Naive B cell (primary cell): ENCODE data around the gene MPRIP. TPM values are rescaled to one million over a fixed set of nuclear protein-coding genes. Genes with fewer than 3 reads are reported as not detected.

Source experiments
- ATAC-seq, 2 donors: fragments of 150-1000 bp; cut with Tn5 transposase; 2 replicates each; pipeline ENCODE4 v1.10.0; 2021; ENCODE audit warnings: low read depth in 2 of 2, mild to moderate bottlenecking in 2 of 2, moderate library complexity in 2 of 2
- DNase-seq: peaks from one replicate; pipeline ENCODE4 v3.0.0; 2022
- H3K27ac Mint-ChIP-seq, 6 donors: one replicate each; pipeline ENCODE4 v1.8.0; 2020 to 2022; ENCODE audit warnings: mild to moderate bottlenecking in 6 of 6, mixed read lengths in 6 of 6, moderate library complexity in 5 of 6, inconsistent platforms in 2 of 6
- H3K27me3 Mint-ChIP-seq, 3 donors: one replicate each; pipeline ENCODE4 v1.8.0; 2021 to 2022; ENCODE audit warnings: mixed read lengths in 3 of 3, mild to moderate bottlenecking in 1 of 3
- H3K36me3 Mint-ChIP-seq, 2 donors: one replicate each; pipeline ENCODE4 v1.8.0; 2020 to 2022; ENCODE audit warnings: mixed read lengths in 2 of 2, inconsistent platforms in 1 of 2, mild to moderate bottlenecking in 1 of 2
- H3K4me1 Mint-ChIP-seq, 3 donors: one replicate each; pipeline ENCODE4 v1.8.0; 2020 to 2022; ENCODE audit warnings: mixed read lengths in 3 of 3, inconsistent platforms in 1 of 3, mild to moderate bottlenecking in 1 of 3, moderate library complexity in 1 of 3
- H3K4me3 Mint-ChIP-seq, 8 donors: one replicate each; pipeline ENCODE4 v1.8.0; 2020 to 2022; ENCODE audit warnings: mild to moderate bottlenecking in 8 of 8, mixed read lengths in 8 of 8, moderate library complexity in 8 of 8, inconsistent platforms in 2 of 8
- H3K9me3 Mint-ChIP-seq, 7 donors: one replicate each; pipeline ENCODE4 v1.8.0; 2020 to 2022; ENCODE audit warnings: mixed read lengths in 7 of 7, mild to moderate bottlenecking in 5 of 7, inconsistent platforms in 2 of 7, moderate library complexity in 1 of 7
- polyA plus RNA-seq, 6 donors: library from polyadenylated mRNA; unstranded; fragments of 300-500 nt; fragmentation: Illumina TruSeq; gene quantifications; one replicate each; pipeline ENCODE4 v1.2.3, GENCODE V29; 2021; ENCODE audit warnings: low read depth in 6 of 6

The MPRIP gene
- polyA plus RNA-seq, 6 donors from 2014 or later = 1.9 to 26.0 (median 12.6) TPM

DNA sequence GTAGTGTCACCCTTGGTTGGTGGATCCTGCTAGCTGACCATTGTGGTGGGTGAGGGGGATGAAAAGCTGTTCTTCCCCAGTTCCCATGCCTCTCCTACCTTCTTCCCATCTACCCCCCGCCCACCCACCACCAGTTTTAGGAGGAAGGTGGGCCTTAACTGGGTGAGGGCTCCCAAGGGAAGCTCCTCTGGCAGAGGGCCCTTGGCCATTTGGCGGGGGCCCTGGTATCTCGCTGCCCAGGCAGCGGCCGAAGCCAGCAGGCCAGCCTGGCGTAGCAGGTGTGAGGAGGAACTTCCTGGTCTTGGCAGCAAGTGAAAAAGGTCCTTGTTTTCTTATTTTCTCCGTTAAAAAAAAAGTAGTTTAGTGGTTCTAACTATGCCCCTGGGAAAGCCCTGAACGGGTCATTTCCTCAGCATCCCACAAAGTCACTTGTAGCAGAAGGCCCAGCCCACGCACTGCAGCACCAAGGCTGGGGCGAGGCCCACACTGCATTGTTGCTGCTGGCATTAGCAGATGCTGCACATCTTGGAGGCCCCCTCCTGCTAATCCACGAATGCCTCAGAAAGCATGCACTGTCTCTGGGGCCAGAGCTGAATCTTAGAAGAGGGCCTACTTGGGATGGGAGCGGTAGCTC, 72.5 kb downstream of the MPRIP start:
- Mint-ChIP-seq H3K27me3 (no peaks in the 10 kb centered on the region), H3K4me1 (peaks cover 80 to 97% (median 96%) of the 10 kb centered on the region in 3 donors), H3K9me3 (no peaks in the 10 kb centered on the region), H3K4me3 (peak overlapping the region in 6 of 8 donors; percentile 17 to 68 (median 46)), H3K27ac (peak overlapping the region in 5 of 6 donors; percentile 12 to 83 (median 78)), H3K36me3 (no peaks in the 10 kb centered on the region)
- ATAC-seq = peak in 1 of 2 donors; percentile 29
- DNase-seq = no peak

DNA sequence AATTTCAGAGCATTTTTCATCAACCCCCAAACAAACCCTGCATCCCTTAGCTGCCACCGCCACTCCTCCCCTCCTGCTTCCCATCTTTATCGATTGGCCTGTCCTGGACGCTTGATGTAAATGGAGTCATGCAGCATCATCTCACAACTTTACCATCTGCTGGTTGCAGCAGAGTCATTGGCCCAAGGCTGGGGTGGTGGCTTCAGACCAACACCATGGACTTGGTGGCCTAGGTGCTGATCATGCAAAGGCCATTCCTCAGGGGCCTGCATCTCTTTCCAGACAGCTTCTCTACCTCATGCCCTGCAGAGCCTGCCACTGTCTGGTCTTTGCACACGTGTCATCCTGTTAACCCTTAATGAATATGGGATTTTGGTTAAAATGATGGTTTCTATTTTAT, 73.4 kb downstream of the MPRIP start:
- no peak for ATAC-seq
- Mint-ChIP-seq H3K27me3 (no peaks in the 10 kb centered on the region), H3K4me1 (peaks cover 75 to 97% (median 96%) of the 10 kb centered on the region in 3 donors), H3K27ac (peak overlapping the region in 3 of 6 donors; percentile 68 to 79 (median 76)), H3K36me3 (no peaks in the 10 kb centered on the region), H3K4me3 (peak overlapping the region in 3 of 8 donors; percentile 14 to 47 (median 32)), H3K9me3 (no peaks in the 10 kb centered on the region)
- DNase-seq = no peak

DNA sequence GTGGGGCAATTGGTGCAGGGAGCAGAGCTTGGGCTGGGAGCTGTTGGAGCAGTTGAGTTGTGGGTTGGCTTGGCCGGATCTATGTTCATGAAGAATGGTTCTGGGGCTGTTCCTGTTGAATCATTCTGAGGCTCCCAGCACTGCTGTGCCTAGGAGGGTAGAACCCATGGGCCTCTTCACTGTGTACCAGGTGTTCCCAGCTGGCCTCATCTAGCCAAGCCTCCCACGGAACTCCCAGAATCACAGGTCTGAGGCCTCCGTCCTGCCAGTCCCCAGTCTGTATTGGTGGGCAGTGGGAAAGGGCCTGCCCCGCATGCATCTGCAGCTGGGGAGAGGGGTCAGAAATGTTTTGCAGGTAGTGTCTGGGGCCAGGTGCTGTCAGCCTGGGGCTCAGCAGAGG, 74.1 kb downstream of the MPRIP start:
- no peak overlapping the region for H3K4me3 Mint-ChIP-seq
- H3K27me3 Mint-ChIP-seq = no peaks in the 10 kb centered on the region
- peak overlapping the region in 2 of 6 donors; percentile 76 to 86 for H3K27ac Mint-ChIP-seq
- H3K4me1 Mint-ChIP-seq = peaks cover 73 to 97% (median 90%) of the 10 kb centered on the region in 3 donors
- no peaks in the 10 kb centered on the region for H3K9me3 Mint-ChIP-seq
- ATAC-seq (no peak), DNase-seq (no peak)
- H3K36me3 Mint-ChIP-seq = no peaks in the 10 kb centered on the region

DNA sequence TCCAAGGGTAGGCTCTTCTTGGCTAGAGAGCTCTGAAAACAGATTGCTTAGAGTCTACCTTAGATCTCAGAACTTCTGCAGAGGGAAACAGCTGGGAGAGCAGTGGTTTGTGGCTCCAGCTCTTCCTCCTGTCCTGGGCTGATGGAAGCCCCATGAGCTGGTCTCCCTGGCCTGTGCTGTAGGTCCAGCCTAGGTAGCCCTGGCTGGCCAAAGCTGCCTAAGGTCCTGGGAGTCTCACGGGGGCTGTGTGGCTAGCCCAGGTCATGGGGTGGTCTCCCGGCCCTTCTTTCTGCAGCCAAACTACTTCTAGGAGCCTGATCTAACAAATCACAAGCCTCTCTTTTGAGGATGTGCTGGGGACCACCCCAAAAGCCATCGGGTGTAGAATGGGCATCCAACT, 75.7 kb downstream of the MPRIP start:
- no peak overlapping the region for H3K4me3 Mint-ChIP-seq
- no peaks in the 10 kb centered on the region for H3K9me3 Mint-ChIP-seq
- H3K27ac Mint-ChIP-seq = peak overlapping the region in 3 of 6 donors; percentile 29 to 76 (median 71)
- ATAC-seq (no peak), DNase-seq (no peak)
- no peaks in the 10 kb centered on the region for H3K27me3 Mint-ChIP-seq
- H3K36me3 Mint-ChIP-seq = no peaks in the 10 kb centered on the region
- H3K4me1 Mint-ChIP-seq = peaks cover 73 to 97% (median 94%) of the 10 kb centered on the region in 3 donors

DNA sequence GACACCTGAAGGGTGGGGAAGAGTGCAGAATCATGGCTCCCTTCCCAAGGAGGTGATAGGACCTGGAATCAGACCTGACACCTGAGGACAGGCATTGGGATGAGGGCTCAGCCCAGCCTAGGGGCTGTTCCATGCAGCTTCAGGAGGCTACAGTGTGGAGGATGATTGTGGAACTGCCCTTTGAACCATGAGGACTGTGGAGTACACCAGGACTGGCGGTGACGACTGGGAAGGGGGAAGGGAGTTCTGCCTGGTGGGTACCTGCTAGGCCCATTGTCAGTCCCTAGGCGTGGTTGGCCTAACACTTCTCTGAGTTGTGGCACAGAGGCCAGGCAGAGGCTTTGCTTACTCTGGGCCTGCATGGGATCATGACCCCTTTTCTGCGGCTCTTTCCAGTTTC, 76.1 kb downstream of the MPRIP start:
- H3K4me1 Mint-ChIP-seq = peaks cover 72 to 95% (median 92%) of the 10 kb centered on the region in 3 donors

DNA sequence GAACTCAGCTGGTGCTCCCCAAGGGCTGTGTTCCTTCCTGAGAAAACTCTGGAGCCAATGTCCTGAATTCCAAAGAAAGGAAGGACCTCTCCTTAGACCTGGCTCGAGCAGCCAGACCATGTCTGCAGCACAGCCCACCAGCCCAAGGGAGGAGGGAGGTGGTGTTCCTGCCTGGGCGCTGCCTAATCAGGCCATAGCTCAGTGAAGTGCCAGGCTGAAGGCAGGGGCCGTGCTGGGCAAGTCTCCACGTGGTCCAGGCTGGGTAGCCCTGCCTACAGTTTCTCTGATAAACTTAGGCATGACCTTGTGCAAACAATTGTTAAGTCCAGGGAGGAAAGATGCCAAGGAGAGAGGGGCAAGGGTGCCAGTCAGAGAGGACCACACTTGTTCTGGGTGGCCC, 76.8 kb downstream of the MPRIP start:
- H3K27me3 Mint-ChIP-seq = no peaks in the 10 kb centered on the region

More for the DNA sequence above, 76.1 kb downstream of the MPRIP start:
- H3K27me3 Mint-ChIP-seq = no peaks in the 10 kb centered on the region
- ATAC-seq = no peak
- no peaks in the 10 kb centered on the region for H3K36me3 Mint-ChIP-seq
- H3K9me3 Mint-ChIP-seq = no peaks in the 10 kb centered on the region
- peak overlapping the region in 4 of 6 donors; percentile 71 to 76 (median 74) for H3K27ac Mint-ChIP-seq
- H3K4me3 Mint-ChIP-seq = peak overlapping the region in 1 of 8 donors; percentile 54
- no peak for DNase-seq

DNA sequence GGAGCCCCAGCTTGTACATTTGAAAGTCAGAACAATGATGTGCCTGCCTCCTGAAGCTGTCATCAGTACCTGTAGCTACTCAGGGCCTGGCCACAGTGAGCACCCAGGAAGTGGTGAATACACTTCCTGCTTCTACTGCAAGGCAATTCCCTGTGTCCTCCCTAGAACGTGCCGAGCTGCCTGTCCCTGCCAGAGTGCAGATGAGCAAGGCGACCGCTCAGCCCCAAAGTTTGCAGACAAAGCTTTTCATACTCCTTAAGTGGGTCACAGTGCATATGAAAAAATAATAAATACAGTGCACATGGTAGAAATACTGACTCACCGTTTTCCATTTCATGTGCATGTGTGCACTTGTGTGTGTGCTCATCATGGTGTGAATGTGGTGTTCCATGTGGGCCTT, 77.3 kb downstream of the MPRIP start:
- H3K9me3 Mint-ChIP-seq = no peaks in the 10 kb centered on the region
- ATAC-seq (peak in 1 of 2 donors; percentile 68), DNase-seq (no peak)
- H3K36me3 Mint-ChIP-seq = no peaks in the 10 kb centered on the region
- H3K27me3 Mint-ChIP-seq = no peaks in the 10 kb centered on the region
- H3K27ac Mint-ChIP-seq = peak overlapping the region in 5 of 6 donors; percentile 22 to 79 (median 56)
- H3K4me1 Mint-ChIP-seq = peaks cover 72 to 95% (median 90%) of the 10 kb centered on the region in 3 donors
- H3K4me3 Mint-ChIP-seq = peak overlapping the region in 4 of 8 donors; percentile 6 to 73 (median 26)

More for the DNA sequence above, 76.8 kb downstream of the MPRIP start:
- Mint-ChIP-seq H3K27ac (peak overlapping the region in 4 of 6 donors; percentile 3 to 69 (median 39)), H3K4me3 (peak overlapping the region in 3 of 8 donors; percentile 5 to 73 (median 6)), H3K9me3 (no peaks in the 10 kb centered on the region), H3K4me1 (peaks cover 72 to 95% (median 90%) of the 10 kb centered on the region in 3 donors), H3K36me3 (no peaks in the 10 kb centered on the region)
- no peak for ATAC-seq
- no peak for DNase-seq

DNA sequence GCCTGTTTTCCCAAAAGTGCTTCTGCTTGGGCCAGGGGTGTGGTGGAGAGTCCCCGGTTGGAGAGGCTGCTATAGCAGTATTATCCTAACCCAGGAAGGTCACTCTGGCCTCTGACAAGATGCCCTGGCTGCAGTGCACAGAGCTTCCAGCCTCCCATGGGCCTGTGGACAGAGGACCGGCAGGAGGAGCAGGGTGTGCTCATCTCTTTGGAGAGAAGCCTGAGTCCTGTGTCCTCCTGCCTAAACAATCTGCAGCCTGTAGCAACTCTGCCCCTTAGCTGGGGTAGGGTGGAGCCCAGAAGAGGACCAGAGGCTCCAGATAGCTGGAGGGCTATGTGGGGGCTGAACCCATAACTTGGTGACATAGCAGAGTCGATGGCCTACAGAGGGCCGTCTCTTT, 78.0 kb downstream of the MPRIP start:
- peak overlapping the region in 2 of 6 donors; percentile 56 to 68 for H3K27ac Mint-ChIP-seq
- no peaks in the 10 kb centered on the region for H3K27me3 Mint-ChIP-seq
- DNase-seq (no peak), ATAC-seq (no peak)
- H3K4me3 Mint-ChIP-seq = peak overlapping the region in 2 of 8 donors; percentile 25 to 61
- no peaks in the 10 kb centered on the region for H3K36me3 Mint-ChIP-seq
- no peaks in the 10 kb centered on the region for H3K9me3 Mint-ChIP-seq
- peaks cover 72 to 95% (median 90%) of the 10 kb centered on the region in 3 donors for H3K4me1 Mint-ChIP-seq

DNA sequence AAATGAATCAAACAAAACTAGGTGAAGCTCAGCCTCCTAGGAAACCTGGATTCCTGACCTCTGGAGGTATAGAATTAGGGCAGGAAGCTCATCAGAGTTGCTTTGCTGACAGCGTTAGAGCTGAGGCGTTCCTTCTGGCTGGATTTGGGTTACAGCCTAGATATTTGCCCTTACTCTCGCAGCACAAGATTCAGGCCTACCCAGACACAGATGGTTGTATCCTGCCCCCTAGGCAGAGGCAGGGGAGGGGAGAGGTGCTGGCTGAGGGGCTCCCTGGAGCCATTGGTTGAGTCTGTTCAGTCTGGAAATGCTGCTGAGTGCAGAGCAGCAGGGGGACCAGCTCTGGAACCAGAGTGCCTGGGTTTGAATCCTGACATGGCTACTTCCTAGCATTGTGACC, 78.4 kb downstream of the MPRIP start:
- DNase-seq (no peak), ATAC-seq (no peak)
- no peaks in the 10 kb centered on the region for H3K27me3 Mint-ChIP-seq
- no peaks in the 10 kb centered on the region for H3K9me3 Mint-ChIP-seq
- H3K36me3 Mint-ChIP-seq = no peaks in the 10 kb centered on the region
- peak overlapping the region in 2 of 6 donors; percentile 56 for H3K27ac Mint-ChIP-seq
- H3K4me1 Mint-ChIP-seq = peaks cover 72 to 95% (median 90%) of the 10 kb centered on the region in 3 donors
- H3K4me3 Mint-ChIP-seq = no peak overlapping the region

DNA sequence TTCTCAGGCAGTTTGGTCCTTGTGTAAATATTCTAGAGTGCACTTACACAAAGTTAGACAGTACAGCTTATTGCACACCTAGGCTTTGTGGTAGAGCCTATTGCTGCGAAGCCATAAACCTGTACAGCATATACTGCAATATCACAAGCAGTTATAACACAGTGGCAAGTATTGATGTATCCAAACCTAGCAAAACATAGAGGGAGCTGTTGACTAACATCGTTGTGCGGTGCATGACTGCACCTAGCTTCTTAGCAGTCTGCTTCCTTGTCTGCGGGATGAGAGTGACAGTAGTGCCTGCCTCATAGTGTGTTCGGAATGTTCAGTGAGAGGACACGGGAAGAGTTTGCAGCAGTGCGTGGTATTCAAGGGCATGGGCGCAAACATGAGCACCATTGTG, 78.9 kb downstream of the MPRIP start:
- no peaks in the 10 kb centered on the region for H3K36me3 Mint-ChIP-seq
- peak overlapping the region in 2 of 6 donors; percentile 42 to 44 for H3K27ac Mint-ChIP-seq
- no peaks in the 10 kb centered on the region for H3K9me3 Mint-ChIP-seq
- ATAC-seq (no peak), DNase-seq (no peak)
- H3K27me3 Mint-ChIP-seq = no peaks in the 10 kb centered on the region
- no peak overlapping the region for H3K4me3 Mint-ChIP-seq
- H3K4me1 Mint-ChIP-seq = peaks cover 72 to 95% (median 90%) of the 10 kb centered on the region in 3 donors

DNA sequence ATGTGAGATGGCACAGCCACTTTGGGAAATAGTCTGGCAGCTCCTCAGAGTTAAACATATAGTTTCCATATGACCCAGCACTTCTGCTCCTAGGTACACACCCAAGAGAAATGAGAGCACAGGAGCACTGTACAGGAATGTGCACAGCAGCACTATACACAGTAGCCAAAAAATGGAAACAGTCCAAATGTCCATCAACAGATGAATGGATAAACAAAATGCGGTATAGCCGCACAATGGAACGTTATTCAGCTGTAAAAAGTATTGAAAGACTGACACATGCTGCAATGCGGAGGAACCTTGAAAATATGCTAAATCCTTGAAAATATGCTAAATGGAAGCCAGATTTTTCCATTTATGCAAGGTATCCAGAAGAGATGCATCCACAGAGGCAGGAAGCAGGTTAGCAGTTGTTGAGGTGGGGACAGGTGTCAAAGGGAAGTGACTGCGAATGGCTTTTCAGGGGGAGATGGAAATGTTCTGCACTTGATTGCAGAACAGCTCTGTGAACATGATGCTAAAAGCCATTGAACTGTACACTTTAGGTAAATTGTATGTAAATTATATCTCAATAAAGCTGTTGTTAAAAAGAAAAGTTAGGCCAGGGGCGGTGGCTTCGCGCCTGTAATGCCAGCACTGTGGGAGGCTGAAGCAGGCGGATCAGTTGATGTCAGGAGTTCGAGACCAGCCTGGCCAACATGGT, 80.7 kb downstream of the MPRIP start:
- H3K27me3 Mint-ChIP-seq = no peaks in the 10 kb centered on the region
- H3K4me3 Mint-ChIP-seq = peak overlapping the region in 3 of 8 donors; percentile 8 to 44 (median 25)
- H3K4me1 Mint-ChIP-seq = peaks cover 65 to 85% (median 82%) of the 10 kb centered on the region in 3 donors
- H3K27ac Mint-ChIP-seq = no peak overlapping the region
- H3K9me3 Mint-ChIP-seq = no peaks in the 10 kb centered on the region
- no peak for DNase-seq
- no peaks in the 10 kb centered on the region for H3K36me3 Mint-ChIP-seq
- ATAC-seq = peak in 1 of 2 donors; percentile 40

DNA sequence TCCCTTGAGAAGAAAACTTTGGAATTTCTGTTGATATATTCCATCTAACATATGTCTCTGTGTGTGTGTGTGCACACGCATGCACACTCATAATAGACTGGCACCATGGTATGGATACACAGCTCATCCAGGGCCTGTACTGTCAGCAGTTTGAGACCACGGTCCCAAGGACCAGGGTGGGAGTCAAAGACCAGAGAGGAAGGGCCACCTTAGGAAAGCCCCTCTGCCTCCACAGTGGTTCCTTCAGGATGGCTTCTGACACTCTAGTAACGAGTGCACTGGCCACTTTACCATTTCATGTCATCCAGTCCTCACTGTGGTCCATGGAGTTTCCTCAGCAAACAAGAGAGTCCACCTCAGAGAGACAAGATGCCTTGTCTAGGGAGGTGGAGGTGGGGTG, 82.1 kb downstream of the MPRIP start:
- DNase-seq (no peak), ATAC-seq (no peak)
- H3K4me3 Mint-ChIP-seq = peak overlapping the region in 3 of 8 donors; percentile 7 to 67 (median 12)
- H3K27me3 Mint-ChIP-seq = no peaks in the 10 kb centered on the region
- H3K27ac Mint-ChIP-seq = peak overlapping the region in 5 of 6 donors; percentile 4 to 80 (median 63)
- no peaks in the 10 kb centered on the region for H3K9me3 Mint-ChIP-seq
- peaks cover 60 to 71% (median 68%) of the 10 kb centered on the region in 3 donors for H3K4me1 Mint-ChIP-seq
- peaks cover 0 to 11% of the 10 kb centered on the region in 2 donors for H3K36me3 Mint-ChIP-seq

DNA sequence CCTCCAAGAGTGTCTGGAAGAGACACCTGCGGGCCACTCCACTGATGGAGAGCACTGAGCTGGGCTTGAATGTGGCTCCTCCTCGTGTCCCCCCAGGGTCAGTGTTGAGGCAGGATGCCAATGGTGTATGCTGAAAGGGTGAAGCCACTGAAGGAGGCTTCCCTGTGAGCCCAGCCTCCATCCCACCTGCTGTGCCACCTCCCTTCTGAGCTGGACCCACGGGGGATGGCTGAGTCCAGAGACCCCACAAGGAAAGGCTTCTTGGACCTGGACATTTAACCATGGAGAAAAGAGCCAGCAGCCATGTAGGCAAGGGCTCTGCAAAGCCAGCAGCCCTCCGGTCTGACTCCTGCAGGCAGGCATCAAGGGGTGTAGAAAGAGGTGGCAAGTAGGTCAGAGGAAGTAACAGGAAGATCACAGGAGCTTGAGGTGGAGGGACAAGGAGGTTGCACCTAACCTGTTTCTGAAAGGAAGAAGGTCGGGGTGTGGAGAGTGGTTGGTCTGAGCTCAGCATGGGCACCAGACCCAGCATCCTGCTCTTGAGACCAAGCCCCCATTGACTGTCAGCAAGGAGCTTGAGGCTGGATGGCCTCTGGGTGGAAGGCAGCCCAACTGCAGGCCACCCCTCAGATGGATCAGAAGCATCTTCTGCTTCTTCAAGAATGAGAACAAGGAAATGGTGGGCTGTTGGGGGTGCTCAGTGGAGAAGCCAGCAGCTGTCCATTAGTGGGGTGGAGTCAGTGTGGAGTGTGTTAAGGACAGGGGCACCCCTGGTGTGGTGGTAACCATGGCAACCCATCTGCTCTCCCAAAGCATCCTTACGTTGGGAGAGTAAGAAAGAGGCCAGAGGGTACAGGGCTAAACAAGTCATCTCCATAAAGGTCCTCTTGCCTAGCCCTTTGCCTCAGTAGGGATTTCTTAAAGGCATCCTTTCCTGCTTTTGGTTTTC, 83.2 kb downstream of the MPRIP start:
- Mint-ChIP-seq H3K27ac (peak overlapping the region; percentile 63 to 94 (median 74)), H3K9me3 (no peaks in the 10 kb centered on the region), H3K36me3 (peaks cover 0 to 13% of the 10 kb centered on the region in 2 donors), H3K4me1 (peaks cover 53 to 60% (median 58%) of the 10 kb centered on the region in 3 donors), H3K4me3 (peak overlapping the region in 7 of 8 donors; percentile 22 to 83 (median 52)), H3K27me3 (no peaks in the 10 kb centered on the region)
- DNase-seq (no peak), ATAC-seq (no peak)
